GM23338 (cell line): Measurements from ENCODE around the gene FCSK. TPM values are rescaled to one million over a fixed set of nuclear protein-coding genes. Genes with fewer than 3 reads are reported as not detected.
A peak's percentile ranks its signal among the peaks of the same experiment; 100 is the strongest.

ENCODE experiments used
- ATAC-seq: fragments of 200-7000 bp; cut with Tn5 transposase; 3 replicates; pipeline ENCODE4 v1.9.1; 2020
- DNase-seq: peaks from one replicate; pipeline ENCODE4 v3.0.0-alpha.2; 2015; ENCODE audit warnings: low spot score
- H2AFZ ChIP-seq: fragments of 200-600 bp; sonication (generic); 2 replicates; pipeline ENCODE4 v1.8.0; 2016; ENCODE audit warnings: antibody characterized with exemption, mild to moderate bottlenecking, moderate library complexity
- H3F3A ChIP-seq: fragments of 200-600 bp; sonication (generic); replicated peaks from 2 replicates; pipeline ENCODE4 v1.8.0; 2017; ENCODE audit warnings: antibody characterized with exemption, mixed run types, low read depth
- H3K27ac ChIP-seq: fragments of 200-600 bp; sonication (generic); 2 replicates; pipeline ENCODE4 v1.6.1; 2016; ENCODE audit warnings: low read depth
- H3K27me3 ChIP-seq: fragments of 200-600 bp; sonication (generic); 2 replicates; pipeline ENCODE4 v1.8.0; 2016; ENCODE audit warnings: mild to moderate bottlenecking, mixed run types, moderate library complexity; ENCODE audit not compliant: insufficient read depth
- H3K36me3 ChIP-seq: fragments of 200-600 bp; sonication (generic); 2 replicates; pipeline ENCODE4 v1.8.0; 2016; ENCODE audit warnings: mild to moderate bottlenecking; ENCODE audit not compliant: insufficient read depth
- H3K4me1 ChIP-seq: fragments of 200-600 bp; sonication (generic); 2 replicates; pipeline ENCODE4 v1.8.0; 2016; ENCODE audit warnings: mild to moderate bottlenecking, moderate library complexity; ENCODE audit not compliant: insufficient read depth
- H3K4me2 ChIP-seq: fragments of 200-600 bp; sonication (generic); 2 replicates; pipeline ENCODE4 v1.7.1; 2017; ENCODE audit warnings: mixed run types
- H3K4me3 ChIP-seq: fragments of 200-600 bp; sonication (generic); 2 replicates; pipeline ENCODE4 v1.6.1; 2016; ENCODE audit warnings: mixed run types
- H3K79me2 ChIP-seq: fragments of 200-600 bp; sonication (generic); replicated peaks from 2 replicates; pipeline ENCODE4 v1.8.0; 2017; ENCODE audit warnings: mild to moderate bottlenecking; ENCODE audit not compliant: insufficient read depth
- H3K9me2 ChIP-seq: fragments of 200-600 bp; sonication (generic); 2 replicates; pipeline ENCODE4 v1.8.0; 2017; ENCODE audit not compliant: insufficient read depth
- H4K20me1 ChIP-seq: fragments of 200-600 bp; sonication (generic); replicated peaks from 2 replicates; pipeline ENCODE4 v1.8.0; 2017; ENCODE audit warnings: mild to moderate bottlenecking; ENCODE audit not compliant: insufficient read depth
- H3K27ac Mint-ChIP-seq: 2 replicates; pipeline ENCODE4 v1.8.0; 2020; ENCODE audit warnings: inconsistent platforms, mild to moderate bottlenecking, moderate library complexity, mixed read lengths
- H3K27me3 Mint-ChIP-seq: 3 replicates; pipeline ENCODE4 v1.8.0; 2022; ENCODE audit warnings: low read depth, mild to moderate bottlenecking, moderate library complexity, mixed read lengths, inconsistent platforms; ENCODE audit not compliant: insufficient read depth, poor library complexity
- H3K36me3 Mint-ChIP-seq: 3 replicates; pipeline ENCODE4 v1.8.0; 2021; ENCODE audit warnings: low read depth, mild to moderate bottlenecking, inconsistent platforms, moderate library complexity, mixed read lengths
- H3K4me1 Mint-ChIP-seq: 3 replicates; pipeline ENCODE4 v1.8.0; 2020; ENCODE audit warnings: mild to moderate bottlenecking, inconsistent platforms, mixed read lengths
- H3K4me3 Mint-ChIP-seq: 3 replicates; pipeline ENCODE4 v1.8.0; 2021; ENCODE audit warnings: moderate library complexity, mild to moderate bottlenecking, inconsistent platforms, mixed read lengths
- H3K9me3 Mint-ChIP-seq: 3 replicates; pipeline ENCODE4 v1.8.0; 2020; ENCODE audit warnings: moderate library complexity, mild to moderate bottlenecking, inconsistent platforms, mixed read lengths
- CREB1 ChIP-seq: fragments of 250-450 bp; sonication (Bioruptor Pico); IDR thresholded peaks from 2 replicates; pipeline ENCODE4 v1.5.0; 2020; ENCODE audit warnings: low read depth, mild to moderate bottlenecking, moderate library complexity
- CTCF ChIP-seq, 2 experiments: fragments of 200-600 bp in 1 of 2; sonication (generic) in 1 of 2; conservative IDR thresholded peaks; 2 replicates each; pipeline versions ENCODE4 v1.5.1 to v1.6.1; 2016 to 2017; ENCODE audit warnings: antibody characterized with exemption in 2 of 2, low read depth in 2 of 2, mild to moderate bottlenecking in 2 of 2, moderate library complexity in 1 of 2
- EZH2 ChIP-seq: fragments of 200-600 bp; sonication (generic); IDR thresholded peaks from one replicate; pipeline ENCODE4 v1.8.0; 2017; ENCODE audit warnings: antibody characterized with exemption, mild to moderate bottlenecking, low read depth; ENCODE audit not compliant: unreplicated experiment
- EZH2phosphoT487 ChIP-seq: fragments of 200-600 bp; sonication (generic); IDR thresholded peaks from one replicate; pipeline ENCODE4 v1.8.1; 2018; ENCODE audit warnings: antibody characterized with exemption; ENCODE audit not compliant: unreplicated experiment
- JUNB ChIP-seq: IDR thresholded peaks from one replicate; pipeline ENCODE4 v1.6.1; 2016; ENCODE audit warnings: antibody characterized with exemption; ENCODE audit not compliant: unreplicated experiment
- NANOG ChIP-seq: IDR thresholded peaks from 2 replicates; pipeline ENCODE4 v1.6.1; 2016; ENCODE audit warnings: antibody characterized with exemption, borderline replicate concordance
- POLR2AphosphoS5 ChIP-seq: IDR thresholded peaks from 2 replicates; pipeline ENCODE4 v1.6.1; 2016; ENCODE audit warnings: antibody characterized with exemption, low read depth
- REST ChIP-seq: IDR thresholded peaks from one replicate; pipeline ENCODE4 v1.6.1; 2018; ENCODE audit warnings: antibody characterized with exemption; ENCODE audit not compliant: unreplicated experiment
- STAT1 ChIP-seq: IDR thresholded peaks from one replicate; pipeline ENCODE4 v1.6.1; 2016; ENCODE audit warnings: antibody characterized with exemption; ENCODE audit not compliant: unreplicated experiment
- ZNF114 ChIP-seq: fragments of 250-450 bp; sonication (Bioruptor Pico); IDR thresholded peaks from 2 replicates; pipeline ENCODE4 v1.5.0; 2020; ENCODE audit warnings: mild to moderate bottlenecking, moderate library complexity
- ZNF462 ChIP-seq: fragments of 250-450 bp; sonication (Bioruptor Pico); IDR thresholded peaks from 2 replicates; pipeline ENCODE4 v1.5.0; 2020; ENCODE audit warnings: mild to moderate bottlenecking, moderate library complexity
- polyA plus RNA-seq: library from polyadenylated mRNA; unstranded; fragments of >200 nt; fragmentation: Nextera tagmentation; extraction: Ambion mirVana; gene quantifications from 2 replicates; pipeline ENCODE4 v1.2.1, GENCODE V29; 2016
- total RNA-seq: library from RNA; depleted of rRNA; stranded (reverse); fragments of >200 nt; shearing (Covaris generic); gene quantifications from 2 replicates; pipeline ENCODE4 v1.2.3, GENCODE V29; 2014

FCSK gene
- total and polyA plus RNA-seq, 2 experiments from 2014 or later, result 2.3 to 4.0 TPM

- peak overlapping the region; percentile 82 for H3K4me3 Mint-ChIP-seq
- Histone ChIP-seq H3K4me3 (peak overlapping the region; percentile 94), H3K27ac (peak overlapping the region; percentile 89), H3K9me2 (no peaks in the 10 kb centered on the region), H3F3A (peaks cover 31% of the 10 kb centered on the region), H3K79me2 (peaks cover 61% of the 10 kb centered on the region), H3K4me2 (peak overlapping the region; percentile 98), H4K20me1 (peaks cover 10% of the 10 kb centered on the region; the same call in 1 of the 2 replicates), H3K36me3 (no peaks in the 10 kb centered on the region; the same call in 1 of the 2 replicates), H3K27me3 (no peaks in the 10 kb centered on the region), H3K4me1 (peaks cover 46% of the 10 kb centered on the region), H2AFZ (no peak overlapping the region)
- TF ChIP-seq JUNB (no peak), CREB1 (CRISPR knock-in tag) (no peak), CTCF (conservative IDR thresholded peaks at IDR 0.05; ENCODE audit: low read depth in 2 of 2) (no peak), REST (no peak), ZNF114 (CRISPR knock-in tag) (no peak), ZNF462 (CRISPR knock-in tag) (no peak), EZH2 (no peak), EZH2phosphoT487 (no peak), NANOG (no peak), STAT1 (no peak), POLR2AphosphoS5 (no peak)
- H3K36me3 Mint-ChIP-seq, result peaks cover 8% of the 10 kb centered on the region
- no peaks in the 10 kb centered on the region for H3K9me3 Mint-ChIP-seq
- peaks cover 56% of the 10 kb centered on the region for H3K4me1 Mint-ChIP-seq
- DNase-seq, result peak; percentile 82
- peak; percentile 65 for ATAC-seq
- H3K27me3 Mint-ChIP-seq, result peaks cover 18% of the 10 kb centered on the region
- peak overlapping the region; percentile 56 for H3K27ac Mint-ChIP-seq
These were observed 17.3 kb upstream of the FCSK start for GRCh38 chr16:70437017-70437581.
